PC-9 (cell line): ENCODE data around the gene SYNE4. TPM values are rescaled to one million over a fixed set of nuclear protein-coding genes. Genes with fewer than 3 reads are reported as not detected.

Source experiments
- BruUV-seq: library from RNA; stranded (reverse); fragments of 400-500 nt; replicated peaks from 2 replicates; lab custom pipeline; 2021; lab: Mats Ljungman, UMichigan
- CTCF ChIA-PET: fragments of 300-600 bp; sonication (Branson Sonifier 250); formaldehyde crosslinking; loops from one replicate; lab custom pipeline; 2022; ENCODE audit warnings: antibody characterized with exemption; lab: Charles Lee
- POLR2A ChIA-PET: fragments of 300-600 bp; sonication (Branson Sonifier 250); formaldehyde crosslinking; loops from one replicate; lab custom pipeline; 2022; ENCODE audit warnings: antibody characterized with exemption; ENCODE audit not compliant: unreplicated experiment; lab: Charles Lee
- DNase-seq, 2 experiments: peaks; one replicate each; pipeline versions ENCODE4 v3.0.0 to v3.0.0-alpha.2; 2015 to 2022; ENCODE audit warnings: mixed read lengths in 1 of 2
- H2AFZ ChIP-seq: fragments of 200-600 bp; sonication (generic); 2 replicates; pipeline ENCODE4 v1.8.1; 2017; ENCODE audit warnings: antibody characterized with exemption
- H3F3A ChIP-seq: fragments of 200-600 bp; sonication (generic); 2 replicates; pipeline ENCODE4 v1.8.1; 2017; ENCODE audit warnings: antibody characterized with exemption, mild to moderate bottlenecking, low read depth; ENCODE audit not compliant: insufficient read depth
- H3K27ac ChIP-seq: fragments of 200-600 bp; sonication (generic); 2 replicates; pipeline ENCODE4 v1.6.1; 2016; ENCODE audit warnings: mixed run types
- H3K27me3 ChIP-seq: fragments of 200-600 bp; sonication (generic); 2 replicates; pipeline ENCODE4 v1.6.1; 2016; ENCODE audit warnings: low read depth, mixed run types; ENCODE audit not compliant: insufficient read depth
- H3K36me3 ChIP-seq: fragments of 200-600 bp; sonication (generic); 2 replicates; pipeline ENCODE4 v1.6.1; 2016; ENCODE audit warnings: low read depth, mixed run types
- H3K4me1 ChIP-seq: fragments of 200-600 bp; sonication (generic); replicated peaks from 2 replicates; pipeline ENCODE4 v1.6.1; 2016; ENCODE audit warnings: mixed run types; ENCODE audit not compliant: insufficient read depth
- H3K4me2 ChIP-seq: fragments of 200-600 bp; sonication (generic); 2 replicates; pipeline ENCODE4 v1.6.1; 2017; ENCODE audit warnings: mixed run types
- H3K4me3 ChIP-seq: fragments of 200-600 bp; sonication (generic); 2 replicates; pipeline ENCODE4 v1.6.1; 2016; ENCODE audit warnings: mixed run types
- H3K79me2 ChIP-seq: fragments of 200-600 bp; sonication (generic); 2 replicates; pipeline ENCODE4 v1.6.1; 2017; ENCODE audit warnings: low read depth, mixed run types
- H3K9me2 ChIP-seq: fragments of 200-600 bp; sonication (generic); 2 replicates; pipeline ENCODE4 v1.8.1; 2017; ENCODE audit warnings: mild to moderate bottlenecking; ENCODE audit not compliant: insufficient read depth
- H3K9me3 ChIP-seq: fragments of 200-600 bp; sonication (generic); 2 replicates; pipeline ENCODE4 v1.8.1; 2016; ENCODE audit warnings: low read depth; ENCODE audit not compliant: insufficient read depth
- H4K20me1 ChIP-seq: fragments of 200-600 bp; sonication (generic); 2 replicates; pipeline ENCODE4 v1.8.1; 2017; ENCODE audit not compliant: insufficient read depth
- EZH2 ChIP-seq: fragments of 200-600 bp; sonication (generic); IDR thresholded peaks from 2 replicates; pipeline ENCODE4 v1.8.0; 2017; ENCODE audit warnings: antibody characterized with exemption, low read depth
- intact Hi-C: fragments of 100-400 bp; cut with micrococcal nuclease; formaldehyde crosslinking; loops from one replicate; pipeline ENCODE4 v1.10.0; 2022; ENCODE audit not compliant: unreplicated experiment
- total RNA-seq: library from RNA; stranded (reverse); gene quantifications from 2 replicates; pipeline ENCODE4 v1.2.3, GENCODE V29; 2021
- TF ChIP-seq, protein P1 (sequence below): fragments of 200-600 bp; sonication (generic); conservative IDR thresholded peaks from 2 replicates; pipeline ENCODE4 v1.6.1; 2017; ENCODE audit warnings: mixed run types, antibody characterized with exemption, mild to moderate bottlenecking, moderate library complexity

Gene SYNE4
- total RNA-seq, 1 experiment from 2014 or later = 39.5 TPM

DNA sequence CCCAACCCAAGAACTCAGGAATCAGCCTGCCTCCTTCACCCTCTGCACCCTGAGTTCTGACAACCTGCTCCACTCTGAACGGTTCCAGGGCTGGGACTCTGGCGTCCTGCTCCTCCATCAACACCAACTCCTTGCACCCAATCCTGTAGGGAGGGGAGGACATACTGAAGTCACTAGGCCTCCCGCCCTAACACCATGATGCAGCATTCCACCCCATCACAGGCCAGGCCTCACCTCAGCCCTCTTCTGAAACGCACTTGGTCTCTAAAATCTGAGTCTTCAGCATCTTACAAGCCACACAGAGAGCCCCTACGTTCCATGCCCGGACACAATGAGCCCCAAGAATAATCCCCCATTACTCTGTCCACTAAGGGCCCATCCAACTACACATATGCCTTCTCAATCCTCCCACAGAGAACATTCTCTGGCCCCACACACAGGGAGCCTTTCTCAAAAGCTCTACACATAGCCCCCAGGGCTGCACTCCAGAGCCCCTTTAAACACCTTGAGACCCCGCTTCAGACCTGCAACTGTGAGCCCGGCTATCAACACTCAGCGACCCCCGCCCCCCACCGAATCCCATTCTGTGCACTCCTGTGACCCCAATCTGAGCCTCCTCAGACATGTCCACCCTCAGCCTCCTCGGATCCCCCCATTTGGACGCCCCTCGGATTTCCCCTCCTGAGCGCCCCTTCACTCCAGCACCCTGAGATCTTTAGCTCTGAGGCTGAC is 4.8 kb upstream of the SYNE4 start:
- Histone ChIP-seq H4K20me1 (no peaks in the 10 kb centered on the region), H3K9me2 (no peaks in the 10 kb centered on the region), H3K4me2 (peak overlapping the region; percentile 90), H3K79me2 (peaks cover 19% of the 10 kb centered on the region), H3K4me3 (peak overlapping the region; percentile 70), H3K27me3 (no peaks in the 10 kb centered on the region), H3K9me3 (no peaks in the 10 kb centered on the region), H3K36me3 (no peaks in the 10 kb centered on the region), H3F3A (peaks cover 8% of the 10 kb centered on the region; the same call in 1 of the 2 replicates), H3K27ac (no peak overlapping the region), H3K4me1 (peaks cover 7% of the 10 kb centered on the region), H2AFZ (peak overlapping the region; percentile 89)
- no peak for DNase-seq
- intact Hi-C loops = loop anchor here (1.0 kb wide), 1 partner anchor 41 kb away; the partner anchor contains the start of genes THAP8 and WDR62
- no peak for TF ChIP-seq EZH2
- TF ChIP-seq, protein P1, sequence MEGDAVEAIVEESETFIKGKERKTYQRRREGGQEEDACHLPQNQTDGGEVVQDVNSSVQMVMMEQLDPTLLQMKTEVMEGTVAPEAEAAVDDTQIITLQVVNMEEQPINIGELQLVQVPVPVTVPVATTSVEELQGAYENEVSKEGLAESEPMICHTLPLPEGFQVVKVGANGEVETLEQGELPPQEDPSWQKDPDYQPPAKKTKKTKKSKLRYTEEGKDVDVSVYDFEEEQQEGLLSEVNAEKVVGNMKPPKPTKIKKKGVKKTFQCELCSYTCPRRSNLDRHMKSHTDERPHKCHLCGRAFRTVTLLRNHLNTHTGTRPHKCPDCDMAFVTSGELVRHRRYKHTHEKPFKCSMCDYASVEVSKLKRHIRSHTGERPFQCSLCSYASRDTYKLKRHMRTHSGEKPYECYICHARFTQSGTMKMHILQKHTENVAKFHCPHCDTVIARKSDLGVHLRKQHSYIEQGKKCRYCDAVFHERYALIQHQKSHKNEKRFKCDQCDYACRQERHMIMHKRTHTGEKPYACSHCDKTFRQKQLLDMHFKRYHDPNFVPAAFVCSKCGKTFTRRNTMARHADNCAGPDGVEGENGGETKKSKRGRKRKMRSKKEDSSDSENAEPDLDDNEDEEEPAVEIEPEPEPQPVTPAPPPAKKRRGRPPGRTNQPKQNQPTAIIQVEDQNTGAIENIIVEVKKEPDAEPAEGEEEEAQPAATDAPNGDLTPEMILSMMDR = no peak
- POLR2A ChIA-PET = interaction anchor here (0.5 to 1.2 kb wide), 5 partner anchors 24 to 201 kb away, joined by 3 to 7 read pairs (median 4); partner anchors contain the start of genes THAP8, ZNF146 and ZNF565
- CTCF ChIA-PET = interaction anchor here (1.0 kb wide), 1 partner anchor 155 kb away, joined by 8 read pairs; no protein-coding TSS in a partner anchor
- BruUV-seq = no TSS peak

GRCh38 chr19:36010402-36010801 is 1.8 kb upstream of the SYNE4 start:
- Histone ChIP-seq H3K27ac (no peak overlapping the region), H3K4me2 (no peak overlapping the region), H3K4me1 (peaks cover 7% of the 10 kb centered on the region), H3K27me3 (no peaks in the 10 kb centered on the region), H3K36me3 (no peaks in the 10 kb centered on the region), H3K4me3 (no peak overlapping the region), H4K20me1 (no peaks in the 10 kb centered on the region), H3K9me2 (no peaks in the 10 kb centered on the region), H3K79me2 (peaks cover 14% of the 10 kb centered on the region), H3K9me3 (no peaks in the 10 kb centered on the region), H3F3A (peaks cover 4% of the 10 kb centered on the region; the same call in 1 of the 2 replicates), H2AFZ (no peak overlapping the region)
- POLR2A ChIA-PET = no interaction called here
- intact Hi-C loops = no loop called here
- CTCF ChIA-PET = no interaction called here
- no peak for DNase-seq
- BruUV-seq = no TSS peak
- TF ChIP-seq, protein P1 = no peak
- TF ChIP-seq EZH2 = no peak

- H2AFZ ChIP-seq = peak overlapping the region; percentile 58
Observed at GRCh38 chr19:36009633-36010379, 1.2 kb upstream of the SYNE4 start.

More at GRCh38 chr19:36009633-36010379, 1.2 kb upstream of the SYNE4 start:
- intact Hi-C loops = loop anchor here (2.0 kb wide), 1 partner anchor 45 kb away; the partner anchor contains the start of genes THAP8 and WDR62
- Histone ChIP-seq H3K9me3 (no peaks in the 10 kb centered on the region), H3K4me1 (peaks cover 3% of the 10 kb centered on the region; the same call in 1 of the 2 replicates), H3F3A (peaks cover 4% of the 10 kb centered on the region; the same call in 1 of the 2 replicates), H3K4me3 (peak overlapping the region; percentile 59; the same call in 1 of the 2 replicates), H4K20me1 (no peaks in the 10 kb centered on the region), H3K9me2 (no peaks in the 10 kb centered on the region), H3K36me3 (no peaks in the 10 kb centered on the region), H3K27me3 (no peaks in the 10 kb centered on the region), H3K4me2 (peak overlapping the region; percentile 72), H3K27ac (no peak overlapping the region), H3K79me2 (peaks cover 8% of the 10 kb centered on the region)
- POLR2A ChIA-PET = no interaction called here
- DNase-seq = no peak
- CTCF ChIA-PET = no interaction called here
- TF ChIP-seq, protein P1 = no peak
- TF ChIP-seq EZH2 = no peak
- no TSS peak for BruUV-seq
